HepG2 (cell line): ENCODE results near the gene BCL11B. TPM values are rescaled to one million over a fixed set of nuclear protein-coding genes. Genes with fewer than 3 reads are reported as not detected.

Source experiments
- E2F2 ChIP-seq: sonication (generic); formaldehyde crosslinking; IDR thresholded peaks from 2 replicates; pipeline ENCODE4 v1.4.0; 2020; ENCODE audit warnings: missing genetic modification reagents, borderline replicate concordance
- FOXO1 ChIP-seq: sonication (generic); formaldehyde crosslinking; IDR thresholded peaks from 2 replicates; pipeline ENCODE4 v1.4.0; 2020; ENCODE audit warnings: missing genetic modification reagents
- GTF2F1 ChIP-seq: fragments of 150-350 bp; IDR thresholded peaks from 2 replicates; pipeline ENCODE4 v1.6.1; 2014; ENCODE audit warnings: low read length
- KDM3A ChIP-seq: IDR thresholded peaks from 2 replicates; pipeline ENCODE4 v1.6.1; 2018; ENCODE audit warnings: low read depth, missing compliant biosample characterization
- MAZ ChIP-seq, 2 experiments: sonication (generic) in 1 of 2; formaldehyde crosslinking in 1 of 2; IDR thresholded peaks; 2 replicates each; pipeline versions ENCODE4 v1.5.0 to v1.6.1; 2012 to 2020; ENCODE audit warnings: low read depth in 2 of 2, mild to moderate bottlenecking in 2 of 2, borderline replicate concordance in 1 of 2, improper control_type of control experiment in 1 of 2, low read length in 1 of 2, missing genetic modification reagents in 1 of 2, moderate library complexity in 1 of 2
- RARG ChIP-seq: sonication (generic); formaldehyde crosslinking; IDR thresholded peaks from 2 replicates; pipeline ENCODE4 v1.4.0; 2020; ENCODE audit warnings: low read depth, mild to moderate bottlenecking, missing genetic modification reagents
- REST ChIP-seq, 2 experiments: IDR thresholded peaks; 2 replicates each; pipeline ENCODE4 v1.6.1; 2011 to 2012; ENCODE audit warnings: low read length in 2 of 2, borderline replicate concordance in 1 of 2, low read depth in 1 of 2, mild to moderate bottlenecking in 1 of 2, moderate library complexity in 1 of 2
- SOX6 ChIP-seq, 2 experiments: fragments of 450-650 bp in 1 of 2; sonication (generic) in 1 of 2; formaldehyde crosslinking in 1 of 2; IDR thresholded peaks; 2 replicates each; pipeline versions ENCODE4 v1.4.0 to v1.6.1; 2017 to 2020; ENCODE audit warnings: antibody characterized with exemption in 1 of 2, mild to moderate bottlenecking in 1 of 2, missing genetic modification reagents in 1 of 2
- TCF7 ChIP-seq: sonication (generic); IDR thresholded peaks from 2 replicates; pipeline ENCODE4 v1.6.1; 2016; ENCODE audit warnings: antibody characterized with exemption, low read depth
- ZEB1 ChIP-seq: IDR thresholded peaks from 2 replicates; pipeline ENCODE4 v1.6.1; 2012; ENCODE audit warnings: mild to moderate bottlenecking, low read depth, inconsistent platforms; ENCODE audit not compliant: insufficient replicate concordance
- ZMYM3 ChIP-seq: sonication (generic); formaldehyde crosslinking; IDR thresholded peaks from 2 replicates; pipeline ENCODE4 v1.5.1; 2020; ENCODE audit warnings: mild to moderate bottlenecking, missing genetic modification reagents
- ZNF550 ChIP-seq: sonication (generic); formaldehyde crosslinking; IDR thresholded peaks from 2 replicates; pipeline ENCODE4 v1.4.0; 2020; ENCODE audit warnings: mild to moderate bottlenecking, missing genetic modification reagents, borderline replicate concordance
- ZNF562 ChIP-seq: sonication (generic); formaldehyde crosslinking; IDR thresholded peaks from 2 replicates; pipeline ENCODE4 v1.8.0; 2022; ENCODE audit warnings: missing genetic modification reagents, borderline replicate concordance
- ZNF652 ChIP-seq: IDR thresholded peaks from 2 replicates; pipeline ENCODE4 v1.6.1; 2016; ENCODE audit warnings: low read depth, borderline replicate concordance
- polyA plus RNA-seq, 8 experiments: library from polyadenylated mRNA; depleted of rRNA in 3 of 8; stranded (reverse) in 7 of 8; unstranded in 1 of 8; fragments of >200 nt; fragmentation: Illumina TruSeq in 4 of 8; extraction: Trizol in 4 of 8; gene quantifications; 2 replicates each; pipeline versions ENCODE4 v1.2.1 to v1.2.3, GENCODE V29; 2011 to 2016; ENCODE audit warnings: low read depth in 4 of 8, missing spikeins in 1 of 8, mixed read lengths in 1 of 8; ENCODE audit not compliant: insufficient read depth in 1 of 8
- total RNA-seq, 5 experiments: library from RNA; depleted of rRNA; stranded (reverse); fragments of >200 nt; fragmentation: Illumina TruSeq; extraction: Trizol; gene quantifications; 2 replicates each; pipeline ENCODE4 v1.2.3, GENCODE V29; 2016; ENCODE audit warnings: low read depth in 1 of 5
- TF ChIP-seq, protein P1 (sequence below): sonication (generic); formaldehyde crosslinking; IDR thresholded peaks from 2 replicates; pipeline ENCODE4; 2020; ENCODE audit warnings: missing genetic modification reagents, mild to moderate bottlenecking, borderline replicate concordance

The BCL11B gene
- total and polyA plus RNA-seq, 2 of the 13 experiments (the other 11 are each of a cell fraction or from before 2014, with no cell fraction given), result not detected

GRCh38 chr14:99274346-99275221, 2.6 kb upstream of the BCL11B start (continued):
- TF ChIP-seq, protein P1, sequence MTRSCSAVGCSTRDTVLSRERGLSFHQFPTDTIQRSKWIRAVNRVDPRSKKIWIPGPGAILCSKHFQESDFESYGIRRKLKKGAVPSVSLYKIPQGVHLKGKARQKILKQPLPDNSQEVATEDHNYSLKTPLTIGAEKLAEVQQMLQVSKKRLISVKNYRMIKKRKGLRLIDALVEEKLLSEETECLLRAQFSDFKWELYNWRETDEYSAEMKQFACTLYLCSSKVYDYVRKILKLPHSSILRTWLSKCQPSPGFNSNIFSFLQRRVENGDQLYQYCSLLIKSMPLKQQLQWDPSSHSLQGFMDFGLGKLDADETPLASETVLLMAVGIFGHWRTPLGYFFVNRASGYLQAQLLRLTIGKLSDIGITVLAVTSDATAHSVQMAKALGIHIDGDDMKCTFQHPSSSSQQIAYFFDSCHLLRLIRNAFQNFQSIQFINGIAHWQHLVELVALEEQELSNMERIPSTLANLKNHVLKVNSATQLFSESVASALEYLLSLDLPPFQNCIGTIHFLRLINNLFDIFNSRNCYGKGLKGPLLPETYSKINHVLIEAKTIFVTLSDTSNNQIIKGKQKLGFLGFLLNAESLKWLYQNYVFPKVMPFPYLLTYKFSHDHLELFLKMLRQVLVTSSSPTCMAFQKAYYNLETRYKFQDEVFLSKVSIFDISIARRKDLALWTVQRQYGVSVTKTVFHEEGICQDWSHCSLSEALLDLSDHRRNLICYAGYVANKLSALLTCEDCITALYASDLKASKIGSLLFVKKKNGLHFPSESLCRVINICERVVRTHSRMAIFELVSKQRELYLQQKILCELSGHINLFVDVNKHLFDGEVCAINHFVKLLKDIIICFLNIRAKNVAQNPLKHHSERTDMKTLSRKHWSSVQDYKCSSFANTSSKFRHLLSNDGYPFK (CRISPR knock-in tag), result no peak
- peak; percentile 60 for TF ChIP-seq FOXO1 (CRISPR knock-in tag)
- no peak for TF ChIP-seq RARG (CRISPR knock-in tag)
- no peak for TF ChIP-seq ZNF562
- TF ChIP-seq ZNF550 (CRISPR knock-in tag), result no peak
- no peak for TF ChIP-seq GTF2F1
- no peak for TF ChIP-seq KDM3A (CRISPR knock-in tag)
- no peak for TF ChIP-seq ZNF652 (CRISPR knock-in tag)
- TF ChIP-seq MAZ (IDR thresholded peaks at IDR 0.05; ENCODE audit: borderline replicate concordance, low read depth, low read length), result no peak
- peak; percentile 67 for TF ChIP-seq MAZ (CRISPR knock-in tag; IDR thresholded peaks at IDR 0.05; ENCODE audit: low read depth)
- no peak for TF ChIP-seq SOX6 (IDR thresholded peaks at IDR 0.05)
- peak; percentile 65 for TF ChIP-seq SOX6 (CRISPR knock-in tag; IDR thresholded peaks at IDR 0.05)
- TF ChIP-seq E2F2 (CRISPR knock-in tag), result no peak
- peak; percentile 36 for TF ChIP-seq ZMYM3 (CRISPR knock-in tag)
- no peak for TF ChIP-seq ZEB1
- no peak for TF ChIP-seq REST (IDR thresholded peaks at IDR 0.05; ENCODE audit: borderline replicate concordance in 1 of 2, low read depth in 1 of 2, low read length in 2 of 2)
- TF ChIP-seq TCF7, result peak; percentile 29; the same call in 1 of the 2 replicates
